Glutamatergic neuron (in vitro differentiated cells): ENCODE data around the gene OR1A2. TPM values are rescaled to one million over a fixed set of nuclear protein-coding genes. Genes with fewer than 3 reads are reported as not detected.
"Not testable (repeated sequence)": the region's sequence is repeated elsewhere in the genome, so short reads cannot be mapped to it uniquely, and the experiment has no call there.

Experiments used
- DNase-seq: peaks from one replicate; pipeline ENCODE4 v3.0.0; 2022
- H3K27ac Mint-ChIP-seq: one replicate; pipeline ENCODE4 v1.8.0; 2020; ENCODE audit warnings: mild to moderate bottlenecking, mixed read lengths, inconsistent platforms; ENCODE audit not compliant: unreplicated experiment
- H3K27me3 Mint-ChIP-seq: one replicate; pipeline ENCODE4 v1.8.0; 2020; ENCODE audit warnings: mild to moderate bottlenecking, moderate library complexity, mixed read lengths, inconsistent platforms; ENCODE audit not compliant: unreplicated experiment
- H3K36me3 Mint-ChIP-seq: one replicate; pipeline ENCODE4 v1.8.0; 2020; ENCODE audit warnings: mild to moderate bottlenecking, mixed read lengths, inconsistent platforms; ENCODE audit not compliant: unreplicated experiment
- H3K4me1 Mint-ChIP-seq: one replicate; pipeline ENCODE4 v1.8.0; 2020; ENCODE audit warnings: mild to moderate bottlenecking, low read depth, mixed read lengths, inconsistent platforms; ENCODE audit not compliant: unreplicated experiment
- H3K4me3 Mint-ChIP-seq: one replicate; pipeline ENCODE4 v1.8.0; 2020; ENCODE audit warnings: mild to moderate bottlenecking, mixed read lengths, inconsistent platforms; ENCODE audit not compliant: unreplicated experiment
- H3K9me3 Mint-ChIP-seq: one replicate; pipeline ENCODE4 v1.8.0; 2020; ENCODE audit warnings: mild to moderate bottlenecking, moderate library complexity, mixed read lengths, inconsistent platforms; ENCODE audit not compliant: unreplicated experiment
- CTCF ChIP-seq: fragments of 200-600 bp; sonication (generic); IDR thresholded peaks from one replicate; pipeline ENCODE4 v1.5.0; 2021; ENCODE audit not compliant: partially characterized antibody, unreplicated experiment
- total RNA-seq: library from RNA; stranded (reverse); fragmentation: NEBNext Ultra II Directional; extraction: Animal tissue kit (Norgen Biotek cat#: 25700); gene quantifications from one replicate; pipeline ENCODE4 v1.2.1, GENCODE V29; 2021; ENCODE audit not compliant: unreplicated experiment

OR1A2 gene
- total RNA-seq, 1 donor from 2014 or later: not detected

- DNase-seq: no peak
- Mint-ChIP-seq H3K27me3 (no peaks in the 10 kb centered on the region), H3K4me1 (no peaks in the 10 kb centered on the region), H3K27ac (no peak overlapping the region), H3K9me3 (no peaks in the 10 kb centered on the region), H3K36me3 (no peaks in the 10 kb centered on the region), H3K4me3 (no peak overlapping the region)
- no peak for TF ChIP-seq CTCF
Measured at GRCh38 chr17:3208484-3208883, 11.2 kb downstream of the OR1A2 start.

- peaks cover 2% of the 10 kb centered on the region for H3K9me3 Mint-ChIP-seq
- no peak overlapping the region for H3K27ac Mint-ChIP-seq
- no peaks in the 10 kb centered on the region for H3K27me3 Mint-ChIP-seq
- no peak for DNase-seq
- H3K4me3 Mint-ChIP-seq: no peak overlapping the region
- no peaks in the 10 kb centered on the region for H3K4me1 Mint-ChIP-seq
- H3K36me3 Mint-ChIP-seq: peaks cover 2% of the 10 kb centered on the region
- TF ChIP-seq CTCF: no peak
Measured at GRCh38 chr17:3213001-3213400, 15.7 kb downstream of the OR1A2 start.

GRCh38 chr17:3213587-3213986 is 16.3 kb downstream of the OR1A2 start:
- TF ChIP-seq CTCF: no peak
- peaks cover 1% of the 10 kb centered on the region for H3K27me3 Mint-ChIP-seq
- H3K36me3 Mint-ChIP-seq: peaks cover 5% of the 10 kb centered on the region
- H3K4me1 Mint-ChIP-seq: no peaks in the 10 kb centered on the region
- no peak overlapping the region for H3K27ac Mint-ChIP-seq
- peaks cover 2% of the 10 kb centered on the region for H3K9me3 Mint-ChIP-seq
- DNase-seq: no peak
- H3K4me3 Mint-ChIP-seq: no peak overlapping the region

DNA sequence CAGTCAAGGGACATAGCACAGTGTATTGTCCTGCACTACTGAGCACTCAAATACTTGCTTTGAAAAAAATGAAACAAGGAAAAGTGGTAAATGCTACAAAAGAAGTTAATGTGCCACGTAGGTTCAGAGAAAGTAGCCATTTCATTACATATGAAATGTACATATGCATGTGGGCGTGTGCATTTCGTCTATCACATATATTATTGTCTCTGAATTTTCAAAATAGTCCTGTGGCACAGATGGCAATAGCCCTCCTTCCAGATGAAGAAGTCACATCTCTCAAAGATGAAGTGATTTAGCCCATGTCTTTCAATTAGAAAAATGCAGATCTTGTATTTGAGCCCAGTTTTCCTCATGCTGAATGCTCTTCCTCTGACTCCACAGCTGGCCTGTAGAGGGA is 22.7 kb downstream of the OR1A2 start:
- H3K4me3 Mint-ChIP-seq, H3K36me3 Mint-ChIP-seq, DNase-seq, H3K9me3 Mint-ChIP-seq, H3K27ac Mint-ChIP-seq, H3K27me3 Mint-ChIP-seq, H3K4me1 Mint-ChIP-seq: not testable (repeated sequence)

GRCh38 chr17:3221850-3222249 is 24.5 kb downstream of the OR1A2 start:
- H3K4me3 Mint-ChIP-seq: no peak overlapping the region
- no peak for DNase-seq
- no peaks in the 10 kb centered on the region for H3K4me1 Mint-ChIP-seq
- no peak overlapping the region for H3K27ac Mint-ChIP-seq
- H3K27me3 Mint-ChIP-seq: peaks cover 1% of the 10 kb centered on the region
- peaks cover 8% of the 10 kb centered on the region for H3K36me3 Mint-ChIP-seq
- no peak for TF ChIP-seq CTCF
- peaks cover 2% of the 10 kb centered on the region for H3K9me3 Mint-ChIP-seq

DNA sequence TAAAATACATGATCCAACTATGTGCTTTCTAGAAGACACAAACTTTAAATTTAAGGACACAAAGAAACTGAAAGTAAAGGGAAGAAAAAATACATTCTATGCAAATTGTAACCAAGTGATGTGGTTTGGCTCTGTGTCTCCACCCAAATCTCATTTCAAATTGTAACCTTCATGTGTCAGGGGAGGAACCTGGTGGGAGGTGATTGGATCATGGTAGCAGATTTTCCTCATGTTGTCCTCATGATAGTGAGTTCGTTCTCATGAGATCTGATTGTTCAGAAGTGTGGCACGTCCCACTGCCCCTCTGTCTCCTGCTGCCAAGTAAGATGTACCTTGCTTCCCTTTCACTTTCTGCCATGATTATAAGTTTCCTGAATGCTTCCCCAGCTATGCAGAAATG is 25.2 kb downstream of the OR1A2 start:
- no peak for DNase-seq
- H3K27ac Mint-ChIP-seq: no peak overlapping the region
- peaks cover 8% of the 10 kb centered on the region for H3K36me3 Mint-ChIP-seq
- no peaks in the 10 kb centered on the region for H3K4me1 Mint-ChIP-seq
- H3K9me3 Mint-ChIP-seq: no peaks in the 10 kb centered on the region
- H3K4me3 Mint-ChIP-seq: no peak overlapping the region
- H3K27me3 Mint-ChIP-seq: peaks cover 1% of the 10 kb centered on the region
- no peak for TF ChIP-seq CTCF

DNA sequence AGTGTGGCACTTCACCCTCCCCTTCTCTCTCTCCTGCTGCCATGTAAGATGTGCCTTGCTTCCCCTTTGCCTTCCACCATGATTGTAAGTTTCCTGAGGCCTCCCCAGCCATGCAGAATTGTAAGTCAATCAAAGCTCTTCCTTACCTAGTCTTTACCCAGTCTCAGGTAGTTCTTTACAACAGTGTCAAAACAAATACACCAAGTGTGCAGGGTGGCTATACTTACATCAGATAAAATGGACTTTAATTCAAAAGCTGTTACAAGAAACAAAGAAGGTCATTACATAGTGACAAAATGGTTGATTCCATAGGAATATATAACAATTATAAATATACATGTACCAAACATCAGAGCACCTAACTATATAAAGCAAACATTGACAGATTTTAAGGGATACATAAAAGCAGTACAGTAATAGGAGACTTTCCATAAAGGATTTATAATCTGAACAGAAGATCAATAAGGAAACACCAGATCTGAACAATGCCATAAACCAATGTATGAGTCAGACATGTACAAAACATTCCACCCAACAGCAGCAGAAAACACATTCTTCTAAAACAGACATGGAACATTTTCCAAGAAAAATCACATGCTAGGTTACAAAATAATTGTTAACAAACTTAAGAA is 27.5 kb downstream of the OR1A2 start:
- H3K27me3 Mint-ChIP-seq, H3K36me3 Mint-ChIP-seq, H3K4me3 Mint-ChIP-seq, H3K27ac Mint-ChIP-seq, H3K4me1 Mint-ChIP-seq, H3K9me3 Mint-ChIP-seq, DNase-seq: not testable (repeated sequence)

DNA sequence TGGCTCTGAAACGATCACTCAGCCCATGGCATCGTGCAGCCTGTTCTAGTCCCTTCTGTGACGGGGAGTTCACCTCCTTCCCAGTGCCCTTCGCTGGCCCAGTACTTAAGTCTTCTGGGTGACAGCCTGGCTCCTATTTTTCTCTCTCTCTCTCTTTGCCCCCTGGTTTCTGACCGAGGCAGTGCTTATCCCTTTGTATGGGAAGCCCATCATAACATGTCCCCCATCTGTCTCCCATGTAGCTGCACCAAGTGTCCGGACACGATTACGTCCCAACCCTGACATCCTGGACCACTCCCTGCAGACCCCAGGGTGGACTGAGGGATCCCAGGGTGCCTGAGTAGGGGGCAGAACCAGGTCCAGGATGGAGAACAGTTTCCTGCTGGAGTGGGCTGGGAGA is 35.0 kb downstream of the OR1A2 start:
- DNase-seq, H3K36me3 Mint-ChIP-seq, H3K9me3 Mint-ChIP-seq, H3K4me1 Mint-ChIP-seq, H3K4me3 Mint-ChIP-seq, H3K27ac Mint-ChIP-seq, H3K27me3 Mint-ChIP-seq: not testable (repeated sequence)
